ENCODE results near the gene ACAP1.
A peak's percentile ranks its signal among the peaks of the same experiment; 100 is the strongest.
"Not testable (repeated sequence)": the region's sequence is repeated elsewhere in the genome, so short reads cannot be mapped to it uniquely, and the experiment has no call there.

The ACAP1 gene

DNA sequence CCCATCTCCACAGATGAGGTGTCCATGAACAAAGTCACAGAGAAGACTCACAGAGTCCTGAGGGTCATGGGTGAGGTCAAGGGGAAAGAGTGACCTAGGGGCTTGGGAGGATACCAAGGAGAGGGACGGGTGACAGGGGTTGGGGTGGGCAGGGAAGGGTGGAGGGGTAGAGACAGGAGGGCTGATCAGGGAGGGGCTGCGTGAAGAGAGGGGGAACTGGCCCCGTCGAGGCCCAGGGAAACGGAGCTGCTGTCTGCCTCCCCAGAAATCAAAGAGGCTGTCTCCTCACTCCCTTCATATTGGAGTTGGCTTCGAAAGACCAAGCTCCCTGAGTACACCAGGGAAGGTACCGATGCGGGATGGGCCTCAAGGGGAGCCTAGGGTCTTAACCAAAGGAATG lies 19.2 kb downstream of the ACAP1 start:
- no peak for FAIRE-seq

GRCh38 chr17:7356072-7356549 lies 19.8 kb downstream of the ACAP1 start:
- peak; percentile 77 for FAIRE-seq

GRCh38 chr17:7356756-7357155 lies 20.4 kb downstream of the ACAP1 start:
- no peak for FAIRE-seq

- FAIRE-seq: no peak
Measured at GRCh38 chr17:7357381-7357780, 21.1 kb downstream of the ACAP1 start.

DNA sequence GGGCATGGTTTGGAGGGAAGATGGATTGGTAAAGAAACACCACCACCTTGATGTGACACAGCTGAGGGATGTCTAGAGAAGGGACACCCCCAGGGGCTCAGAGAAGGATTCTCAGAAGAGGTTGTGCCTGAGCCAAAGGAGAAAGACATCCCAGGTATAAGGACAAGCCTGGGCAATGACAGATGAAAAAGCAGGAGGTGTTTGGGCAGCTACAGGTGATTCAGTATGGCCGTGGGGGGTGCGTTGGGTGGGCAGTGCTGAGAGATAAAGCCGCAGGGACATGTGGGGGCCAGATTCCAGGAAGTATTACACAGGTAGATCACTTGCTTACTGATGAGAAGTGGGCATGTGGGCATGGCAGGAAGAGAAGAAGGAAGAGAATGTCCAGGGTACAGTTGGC lies 25.6 kb downstream of the ACAP1 start:
- FAIRE-seq: no peak

GRCh38 chr17:7363311-7363710 lies 27.0 kb downstream of the ACAP1 start:
- FAIRE-seq: no peak

DNA sequence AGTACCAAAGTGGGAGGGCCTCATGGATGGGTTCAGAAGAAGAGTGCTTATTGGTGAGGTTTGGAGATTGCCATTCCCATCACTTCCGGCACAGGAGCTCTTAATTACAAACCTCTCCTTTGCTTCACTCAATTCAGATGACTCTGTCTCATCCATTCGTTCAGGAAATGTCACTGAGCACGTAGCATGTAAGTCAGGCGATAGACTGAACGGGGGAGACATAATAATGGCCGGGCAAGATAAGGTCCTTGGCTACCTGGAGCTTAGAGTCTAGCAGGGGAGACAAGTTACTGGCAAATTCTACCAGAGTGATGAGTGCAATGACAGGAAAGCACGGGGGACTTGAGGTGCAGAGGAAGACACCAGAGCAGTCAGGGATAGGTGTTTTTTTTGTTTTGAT lies 29.6 kb downstream of the ACAP1 start:
- FAIRE-seq: not testable (repeated sequence)

- no peak for FAIRE-seq
Measured at GRCh38 chr17:7367083-7367482, 30.8 kb downstream of the ACAP1 start.

DNA sequence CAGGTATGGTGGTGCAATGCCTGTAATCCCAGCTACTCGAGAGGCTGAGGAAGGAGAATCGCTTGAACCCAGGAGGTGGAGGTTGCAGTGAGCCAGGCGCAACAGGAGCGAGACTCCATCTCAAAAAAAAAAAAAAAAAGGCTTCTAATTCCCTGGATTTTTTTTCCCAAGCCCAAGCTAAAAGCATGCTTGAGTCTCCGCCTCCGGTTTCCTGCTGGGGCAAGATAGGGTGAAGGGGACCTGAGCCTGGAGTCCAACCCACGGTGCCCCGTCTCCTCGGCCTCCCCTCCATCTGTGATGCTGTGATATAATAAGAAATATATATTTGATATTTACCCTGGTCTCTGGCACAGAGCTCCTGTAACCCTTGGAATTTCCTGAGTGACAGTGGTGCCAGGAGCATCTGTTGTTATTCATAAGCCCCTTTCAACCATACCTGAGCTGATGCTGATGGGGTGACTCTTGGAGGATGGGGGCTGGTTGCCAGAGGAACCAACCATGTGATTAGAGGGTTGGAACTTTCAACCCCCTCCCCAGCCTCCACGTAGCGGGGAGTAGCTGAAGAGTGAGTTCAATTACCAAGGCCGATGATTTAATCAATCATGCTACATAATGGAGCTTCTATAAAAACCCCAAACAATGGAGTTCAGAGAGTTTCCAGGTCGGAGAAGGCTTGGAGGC lies 31.7 kb downstream of the ACAP1 start:
- no peak for FAIRE-seq

DNA sequence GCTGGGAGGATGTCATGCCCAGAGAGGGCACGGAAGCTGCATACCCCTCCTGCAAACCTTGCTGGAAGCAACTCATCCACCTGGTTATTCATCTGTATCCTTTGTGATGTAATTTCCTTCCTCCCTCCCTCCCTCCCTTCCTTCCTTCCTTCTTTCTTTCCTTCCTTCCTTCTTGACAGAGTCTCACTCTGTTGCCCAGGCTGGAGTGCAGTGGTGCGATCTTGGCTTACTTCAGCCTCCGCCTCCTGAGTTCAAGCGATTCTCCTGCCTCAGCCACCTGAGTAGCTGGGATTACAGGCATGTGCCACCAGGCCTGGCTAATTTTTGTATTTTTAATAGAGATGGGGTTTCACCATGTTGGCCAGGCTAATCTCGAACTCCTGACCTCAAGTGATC lies 32.3 kb downstream of the ACAP1 start:
- FAIRE-seq: not testable (repeated sequence)

DNA sequence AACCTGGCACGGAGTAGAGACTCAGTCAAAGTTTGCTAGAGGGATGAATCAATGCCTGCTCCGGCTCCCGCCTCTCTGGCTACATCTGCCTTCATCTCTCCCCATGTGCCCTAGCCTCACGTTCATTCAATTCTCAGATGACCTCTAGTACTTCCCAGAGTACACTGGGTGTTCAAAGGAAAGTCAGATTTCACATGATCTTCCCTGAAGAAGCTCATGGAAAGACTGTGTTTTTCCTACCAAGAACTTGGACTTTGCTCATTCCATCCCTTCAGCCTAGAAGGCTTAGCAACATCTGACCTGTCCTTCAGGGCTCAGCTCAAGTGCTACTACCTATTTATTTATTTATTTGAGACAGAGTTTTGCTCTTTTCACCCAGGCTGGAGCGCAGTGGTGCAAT lies 33.5 kb downstream of the ACAP1 start:
- no peak for FAIRE-seq

GRCh38 chr17:7370853-7371252 lies 34.5 kb downstream of the ACAP1 start:
- FAIRE-seq: no peak

DNA sequence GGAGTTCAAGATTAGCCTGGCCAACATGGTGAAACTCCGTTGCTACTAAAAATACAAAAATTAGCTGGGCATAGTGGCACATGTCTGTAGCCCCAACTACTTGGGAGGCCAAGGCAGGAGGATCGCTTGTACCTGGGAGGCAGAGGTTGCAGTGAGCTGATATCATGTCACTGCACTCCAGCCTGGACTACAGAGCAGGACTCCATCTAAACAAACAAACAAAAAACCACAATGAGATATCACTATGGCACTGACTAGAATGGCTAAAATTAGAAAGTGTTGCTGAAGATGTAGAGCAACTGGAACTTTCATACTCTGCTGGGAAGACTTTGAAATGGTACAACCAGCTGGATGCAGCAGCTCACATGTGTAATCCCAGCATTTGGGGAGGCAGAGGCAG lies 38.0 kb downstream of the ACAP1 start:
- FAIRE-seq: no peak

- no peak for FAIRE-seq
Measured at GRCh38 chr17:7379134-7379533, 42.8 kb downstream of the ACAP1 start.

- no peak for FAIRE-seq
Measured at GRCh38 chr17:7380321-7380720, 44.0 kb downstream of the ACAP1 start.

DNA sequence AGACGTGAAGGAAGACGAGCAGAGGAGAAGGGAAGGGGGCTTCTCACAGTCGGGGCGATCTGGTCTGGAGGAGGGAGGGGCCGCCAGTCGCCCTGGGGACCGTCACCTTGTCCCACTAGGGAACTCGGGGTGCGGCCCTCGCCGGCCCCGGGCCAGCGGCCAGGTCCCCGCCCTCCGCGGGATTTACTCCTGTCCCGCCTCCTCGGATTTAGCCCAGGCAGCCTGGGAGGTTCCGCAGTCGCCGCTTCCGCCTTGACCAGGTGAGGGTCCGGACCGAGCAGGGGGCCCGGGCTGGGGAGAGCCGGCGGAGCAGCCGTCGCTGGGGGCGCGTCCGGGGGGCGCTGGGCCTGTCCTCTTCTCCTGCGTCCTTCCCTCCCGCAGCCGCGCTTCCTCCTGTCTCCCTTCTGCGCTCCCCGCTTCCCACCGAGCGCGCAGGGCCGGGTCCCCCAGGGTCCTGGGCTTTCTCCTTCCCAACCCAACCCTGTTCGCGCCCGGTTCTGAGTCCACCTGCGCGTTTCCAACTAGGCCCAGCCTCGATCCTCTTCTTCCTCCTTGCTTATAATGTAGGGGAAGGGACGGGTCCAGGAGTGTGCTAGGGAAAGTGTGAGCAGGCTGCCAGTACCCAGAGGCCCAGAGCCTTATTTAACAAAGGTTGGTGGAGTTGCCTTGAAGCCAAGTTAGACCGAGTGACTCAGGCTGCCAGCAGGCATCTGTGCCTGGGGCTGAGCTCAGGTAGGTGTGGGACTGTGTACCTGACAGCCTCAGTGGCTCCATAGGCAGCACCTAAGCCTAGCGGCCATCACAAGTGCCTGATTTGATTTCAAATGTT lies 44.7 kb downstream of the ACAP1 start, which contains the start of gene TNK1:
Gene TNK1, plus strand, starts transcription at position 235 of the 829 bp plus-strand sequence. CDS start 1,838 bp downstream, outside the sequence.
- FAIRE-seq: no peak

GRCh38 chr17:7382901-7383300 lies 46.6 kb downstream of the ACAP1 start:
- no peak for FAIRE-seq

DNA sequence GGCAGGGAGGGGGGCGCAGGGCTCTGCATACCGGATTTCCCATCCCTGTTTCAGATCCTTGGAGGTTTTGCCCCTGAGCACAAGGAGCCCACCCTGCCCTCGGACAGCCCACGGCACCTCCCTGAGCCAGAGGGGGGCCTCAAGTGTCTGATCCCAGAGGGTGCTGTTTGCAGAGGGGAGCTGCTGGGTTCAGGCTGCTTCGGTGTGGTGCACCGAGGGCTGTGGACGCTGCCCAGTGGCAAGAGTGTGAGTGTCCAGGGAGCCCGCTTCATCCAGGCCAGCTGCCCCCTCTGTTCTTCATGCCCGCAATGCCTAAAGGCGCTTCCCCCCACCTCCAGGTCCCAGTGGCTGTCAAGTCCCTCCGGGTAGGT lies 47.0 kb downstream of the ACAP1 start:
- no peak for FAIRE-seq

DNA sequence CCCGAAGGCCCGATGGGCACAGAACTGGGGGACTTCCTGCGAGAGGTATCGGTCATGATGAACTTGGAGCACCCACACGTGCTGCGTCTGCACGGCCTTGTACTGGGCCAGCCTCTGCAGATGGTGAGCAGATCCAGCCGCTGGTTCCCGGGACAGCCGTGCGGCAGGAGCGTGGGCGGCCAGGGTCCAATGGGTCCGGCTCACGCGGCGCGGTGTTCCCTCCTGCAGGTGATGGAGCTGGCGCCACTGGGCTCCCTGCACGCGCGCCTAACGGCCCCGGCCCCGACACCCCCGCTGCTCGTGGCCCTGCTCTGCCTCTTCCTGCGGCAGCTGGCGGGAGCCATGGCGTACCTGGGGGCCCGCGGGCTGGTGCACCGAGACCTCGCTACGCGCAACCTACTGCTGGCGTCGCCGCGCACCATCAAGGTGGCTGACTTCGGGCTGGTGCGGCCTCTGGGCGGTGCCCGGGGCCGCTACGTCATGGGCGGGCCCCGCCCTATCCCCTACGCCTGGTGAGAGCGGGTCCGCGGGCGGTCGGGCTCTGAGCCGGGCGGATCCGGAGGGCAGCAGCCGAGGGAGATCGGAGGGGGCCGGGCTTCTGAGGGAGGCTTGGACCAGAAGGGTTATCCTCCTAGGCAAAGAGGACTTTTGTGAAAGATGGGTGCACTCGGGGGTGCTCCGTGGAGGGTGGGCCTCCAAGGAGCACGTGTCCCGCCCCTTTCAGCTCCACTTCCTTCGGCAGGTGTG lies 47.6 kb downstream of the ACAP1 start:
- no peak for FAIRE-seq

DNA sequence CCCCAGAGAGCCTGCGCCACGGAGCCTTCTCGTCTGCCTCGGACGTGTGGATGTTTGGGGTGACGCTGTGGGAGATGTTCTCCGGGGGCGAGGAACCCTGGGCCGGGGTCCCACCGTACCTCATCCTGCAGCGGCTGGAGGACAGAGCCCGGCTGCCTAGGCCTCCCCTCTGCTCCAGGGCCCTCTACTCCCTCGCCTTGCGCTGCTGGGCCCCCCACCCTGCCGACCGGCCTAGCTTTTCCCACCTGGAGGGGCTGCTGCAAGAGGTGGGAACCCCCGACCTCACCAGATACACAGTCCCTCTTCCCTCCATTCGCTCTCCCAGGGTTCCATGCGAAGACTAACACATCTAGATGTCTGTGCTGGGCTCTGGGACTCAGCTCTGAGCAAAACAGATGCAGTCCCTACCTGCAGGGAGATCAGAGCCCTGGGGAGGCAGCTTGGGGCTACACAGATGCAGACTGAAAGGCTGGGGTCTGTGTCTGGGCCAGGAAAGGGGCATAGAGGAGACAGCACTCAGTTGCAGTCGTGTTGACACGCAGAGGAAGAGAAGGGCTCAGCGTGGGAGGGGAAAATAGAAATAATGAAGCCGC lies 48.3 kb downstream of the ACAP1 start:
- FAIRE-seq: no peak

GRCh38 chr17:7388856-7389255 lies 52.5 kb downstream of the ACAP1 start:
- no peak for FAIRE-seq

- no peak for FAIRE-seq
Measured at GRCh38 chr17:7389924-7390910, 53.9 kb downstream of the ACAP1 start.
